Activated naive CD8-positive, alpha-beta T cell (primary cell): ENCODE results near the gene RET.

Experiments used
- H3K27ac Mint-ChIP-seq: one replicate; pipeline ENCODE4 v1.8.0; 2021; ENCODE audit warnings: mixed read lengths
- H3K27me3 Mint-ChIP-seq: one replicate; pipeline ENCODE4 v1.8.0; 2021; ENCODE audit warnings: mixed read lengths
- H3K36me3 Mint-ChIP-seq: one replicate; pipeline ENCODE4 v1.8.0; 2021; ENCODE audit warnings: mixed read lengths
- H3K4me1 Mint-ChIP-seq: one replicate; pipeline ENCODE4 v1.8.0; 2021; ENCODE audit warnings: low read depth, mixed read lengths
- H3K4me3 Mint-ChIP-seq: one replicate; pipeline ENCODE4 v1.8.0; 2021; ENCODE audit warnings: mild to moderate bottlenecking, mixed read lengths
- H3K9me3 Mint-ChIP-seq: one replicate; pipeline ENCODE4 v1.8.0; 2021; ENCODE audit warnings: low read depth, mixed read lengths

RET gene

DNA sequence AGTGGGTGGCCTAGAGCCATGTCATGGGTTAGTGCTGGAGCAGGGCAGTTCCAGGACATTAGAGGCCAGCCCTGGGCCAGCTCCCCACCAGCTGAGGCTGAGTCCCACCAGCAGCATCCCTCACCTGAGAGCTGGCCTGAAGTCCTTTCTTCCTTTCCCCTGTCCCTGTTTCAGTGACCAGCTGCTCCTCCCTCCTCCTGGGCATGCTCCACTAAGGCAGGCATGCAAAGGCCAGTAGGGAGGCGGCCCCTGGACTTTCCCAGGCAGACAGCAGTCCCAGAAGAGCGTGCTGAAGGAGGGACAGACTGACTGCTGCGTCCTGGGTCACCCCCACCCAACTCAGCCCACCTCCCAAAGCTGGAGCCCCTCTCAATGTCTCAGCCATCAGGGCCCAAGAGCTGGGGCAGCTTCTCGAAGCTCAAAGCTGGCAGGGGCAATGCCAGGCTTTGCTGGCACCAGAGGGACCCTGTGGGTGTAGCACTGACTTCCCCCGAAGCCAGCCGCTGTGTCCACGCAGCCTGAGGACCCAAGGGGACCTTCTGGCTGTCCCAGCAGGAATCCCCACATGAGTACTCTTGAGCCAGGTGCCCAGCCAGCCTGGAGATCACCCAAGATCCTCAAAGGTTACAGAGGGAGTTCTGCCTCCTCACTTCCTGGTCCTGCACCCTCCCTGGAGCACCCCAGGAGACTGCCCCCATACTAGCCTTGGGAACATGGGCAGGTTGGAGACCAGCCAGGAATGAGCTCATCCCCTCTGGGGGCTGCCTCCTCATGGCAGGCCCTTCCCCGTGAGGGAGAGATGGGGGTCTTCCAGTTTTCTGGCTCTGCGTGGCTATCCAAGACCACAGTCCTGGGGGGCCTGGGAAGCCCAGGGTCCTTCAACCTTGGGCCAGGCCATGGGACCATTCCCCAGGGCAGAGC, 35.2 kb upstream of the RET start:
- H3K9me3 Mint-ChIP-seq, result no peaks in the 10 kb centered on the region
- no peak overlapping the region for H3K4me3 Mint-ChIP-seq
- H3K27me3 Mint-ChIP-seq, result no peaks in the 10 kb centered on the region
- no peaks in the 10 kb centered on the region for H3K4me1 Mint-ChIP-seq
- H3K36me3 Mint-ChIP-seq, result no peaks in the 10 kb centered on the region
- no peak overlapping the region for H3K27ac Mint-ChIP-seq

DNA sequence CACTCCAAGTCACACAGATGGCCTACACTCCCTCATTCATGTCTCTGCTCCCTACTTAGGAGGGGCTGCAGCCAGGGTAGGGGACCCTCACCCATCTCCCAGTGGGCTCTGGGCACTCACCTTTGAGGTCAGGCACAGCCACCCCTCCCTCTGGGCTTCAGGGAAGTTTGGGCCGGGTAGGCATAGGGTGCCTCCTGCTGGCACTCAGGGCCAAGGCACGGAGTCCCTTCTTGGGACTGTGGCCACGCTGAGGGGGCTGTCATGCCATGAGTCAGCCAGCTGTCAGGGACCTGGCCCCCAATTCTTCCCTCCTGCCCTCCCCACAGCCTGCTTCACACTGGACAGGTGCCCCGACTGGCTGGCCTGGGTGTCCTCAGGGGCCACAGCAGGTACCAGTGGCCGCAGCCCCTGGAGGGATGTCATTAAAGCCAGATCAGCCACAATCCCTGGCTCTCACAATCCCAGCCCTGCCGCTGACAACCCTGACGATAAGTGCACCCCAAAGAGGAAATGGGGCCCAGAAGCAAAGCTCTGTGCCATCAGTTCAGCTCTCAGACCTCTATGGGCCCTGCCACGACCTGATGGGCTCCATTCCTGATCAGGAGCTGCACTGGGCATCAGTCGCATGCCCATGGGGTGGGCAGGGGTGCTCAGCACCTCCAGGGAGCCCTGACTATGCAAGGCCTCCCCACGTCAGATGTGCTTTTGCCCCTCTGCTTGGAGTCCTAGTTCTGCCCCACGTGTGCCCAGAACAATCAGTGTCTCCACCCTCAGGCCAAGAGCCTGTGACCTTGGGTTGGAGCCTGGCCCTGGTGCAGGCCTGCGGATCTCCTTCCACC, 34.1 kb upstream of the RET start:
- H3K4me1 Mint-ChIP-seq, result no peaks in the 10 kb centered on the region
- H3K36me3 Mint-ChIP-seq, result no peaks in the 10 kb centered on the region
- H3K9me3 Mint-ChIP-seq, result no peaks in the 10 kb centered on the region
- H3K27me3 Mint-ChIP-seq, result no peaks in the 10 kb centered on the region
- no peak overlapping the region for H3K27ac Mint-ChIP-seq
- H3K4me3 Mint-ChIP-seq, result no peak overlapping the region

GRCh38 chr10:43043342-43043772, 33.5 kb upstream of the RET start:
- Mint-ChIP-seq H3K4me1 (no peaks in the 10 kb centered on the region), H3K27me3 (no peaks in the 10 kb centered on the region), H3K9me3 (no peaks in the 10 kb centered on the region), H3K36me3 (no peaks in the 10 kb centered on the region), H3K4me3 (no peak overlapping the region), H3K27ac (no peak overlapping the region)

GRCh38 chr10:43043773-43044447, 33.0 kb upstream of the RET start:
- H3K9me3 Mint-ChIP-seq, result no peaks in the 10 kb centered on the region
- H3K36me3 Mint-ChIP-seq, result no peaks in the 10 kb centered on the region
- no peaks in the 10 kb centered on the region for H3K27me3 Mint-ChIP-seq
- no peak overlapping the region for H3K27ac Mint-ChIP-seq
- H3K4me1 Mint-ChIP-seq, result no peaks in the 10 kb centered on the region
- H3K4me3 Mint-ChIP-seq, result no peak overlapping the region

DNA sequence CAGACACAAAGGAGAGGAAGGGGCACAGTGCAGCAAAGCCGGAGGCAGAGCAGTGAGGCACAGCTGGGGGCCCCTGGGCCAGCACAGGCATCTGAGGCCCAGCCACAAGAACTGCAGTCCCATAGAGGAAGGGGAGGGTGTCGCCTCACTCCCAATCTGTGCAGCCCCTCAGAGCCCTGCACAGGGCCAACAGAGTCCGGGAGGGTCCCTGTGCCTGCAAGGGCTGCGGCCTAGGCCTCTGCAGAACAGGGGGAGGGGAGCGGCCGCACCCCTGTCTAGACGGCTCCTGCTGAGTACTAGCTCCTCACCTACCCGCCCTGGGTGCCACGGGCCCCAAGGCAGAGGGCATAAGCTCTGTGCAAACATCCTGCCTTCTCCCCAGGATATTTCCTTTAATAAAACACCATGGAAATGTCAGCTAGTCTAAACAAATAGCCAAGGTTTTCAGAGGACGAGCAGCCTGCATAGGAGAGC, 32.4 kb upstream of the RET start:
- no peak overlapping the region for H3K27ac Mint-ChIP-seq
- H3K27me3 Mint-ChIP-seq, result no peaks in the 10 kb centered on the region
- no peaks in the 10 kb centered on the region for H3K4me1 Mint-ChIP-seq
- H3K36me3 Mint-ChIP-seq, result no peaks in the 10 kb centered on the region
- no peaks in the 10 kb centered on the region for H3K9me3 Mint-ChIP-seq
- no peak overlapping the region for H3K4me3 Mint-ChIP-seq

GRCh38 chr10:43044961-43045621, 31.8 kb upstream of the RET start:
- no peak overlapping the region for H3K4me3 Mint-ChIP-seq
- H3K4me1 Mint-ChIP-seq, result no peaks in the 10 kb centered on the region
- no peak overlapping the region for H3K27ac Mint-ChIP-seq
- H3K36me3 Mint-ChIP-seq, result no peaks in the 10 kb centered on the region
- no peaks in the 10 kb centered on the region for H3K9me3 Mint-ChIP-seq
- no peaks in the 10 kb centered on the region for H3K27me3 Mint-ChIP-seq

- Mint-ChIP-seq H3K36me3 (no peaks in the 10 kb centered on the region), H3K27me3 (no peaks in the 10 kb centered on the region), H3K4me3 (no peak overlapping the region), H3K4me1 (no peaks in the 10 kb centered on the region), H3K27ac (no peak overlapping the region), H3K9me3 (no peaks in the 10 kb centered on the region)
Measured at GRCh38 chr10:43045631-43046287, 31.1 kb upstream of the RET start.

DNA sequence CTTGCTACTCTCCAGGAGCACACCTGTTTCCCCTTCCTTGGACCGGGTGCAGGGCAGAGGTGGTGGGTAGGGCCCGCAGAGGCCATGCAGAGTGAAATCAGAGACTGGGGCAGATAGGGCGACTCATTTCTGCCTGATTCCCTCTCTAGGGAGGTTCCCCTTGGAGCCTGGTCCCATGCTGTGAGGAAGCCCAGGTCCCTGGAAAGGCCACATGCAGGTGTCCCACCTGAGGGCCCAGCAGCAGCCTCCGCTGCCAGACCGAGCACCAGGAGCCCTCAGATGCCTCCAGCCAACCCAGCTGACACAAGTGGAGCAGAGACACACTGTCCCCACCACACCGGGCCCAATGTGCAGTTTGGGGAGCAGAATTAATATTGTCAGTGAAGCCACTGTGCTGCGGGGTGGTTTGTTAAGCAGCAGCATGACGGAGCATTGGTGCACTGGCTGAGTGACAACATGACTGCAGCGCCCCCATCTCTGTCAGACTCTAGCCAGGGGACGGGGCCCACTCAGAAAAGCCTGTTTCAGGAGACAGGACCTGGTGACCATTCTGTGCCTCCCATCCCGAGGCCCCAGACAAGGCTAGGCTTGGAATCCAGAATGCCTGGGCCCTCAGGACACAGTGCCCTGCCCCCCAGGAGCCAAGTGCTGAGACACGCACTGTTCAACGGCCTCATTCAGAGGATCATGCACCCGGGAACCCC, 30.4 kb upstream of the RET start:
- no peaks in the 10 kb centered on the region for H3K27me3 Mint-ChIP-seq
- no peaks in the 10 kb centered on the region for H3K9me3 Mint-ChIP-seq
- H3K36me3 Mint-ChIP-seq, result no peaks in the 10 kb centered on the region

GRCh38 chr10:43047288-43047970, 29.4 kb upstream of the RET start:
- Mint-ChIP-seq H3K27me3 (no peaks in the 10 kb centered on the region), H3K36me3 (no peaks in the 10 kb centered on the region), H3K27ac (no peak overlapping the region), H3K9me3 (no peaks in the 10 kb centered on the region), H3K4me1 (no peaks in the 10 kb centered on the region), H3K4me3 (no peak overlapping the region)

More for the DNA sequence above, 30.4 kb upstream of the RET start:
- Mint-ChIP-seq H3K27ac (no peak overlapping the region), H3K4me3 (no peak overlapping the region), H3K4me1 (no peaks in the 10 kb centered on the region)

- H3K27me3 Mint-ChIP-seq, result peaks cover 1% of the 10 kb centered on the region
- no peaks in the 10 kb centered on the region for H3K36me3 Mint-ChIP-seq
- H3K4me3 Mint-ChIP-seq, result no peak overlapping the region
- H3K27ac Mint-ChIP-seq, result no peak overlapping the region
- H3K4me1 Mint-ChIP-seq, result no peaks in the 10 kb centered on the region
- H3K9me3 Mint-ChIP-seq, result no peaks in the 10 kb centered on the region
Measured at GRCh38 chr10:43048301-43049051, 28.4 kb upstream of the RET start.

GRCh38 chr10:43049081-43049551, 27.8 kb upstream of the RET start:
- Mint-ChIP-seq H3K27ac (no peak overlapping the region), H3K4me1 (no peaks in the 10 kb centered on the region), H3K9me3 (no peaks in the 10 kb centered on the region), H3K36me3 (no peaks in the 10 kb centered on the region), H3K27me3 (peaks cover 1% of the 10 kb centered on the region), H3K4me3 (no peak overlapping the region)

- Mint-ChIP-seq H3K27me3 (peaks cover 1% of the 10 kb centered on the region), H3K27ac (no peak overlapping the region), H3K4me1 (no peaks in the 10 kb centered on the region), H3K36me3 (no peaks in the 10 kb centered on the region), H3K9me3 (no peaks in the 10 kb centered on the region), H3K4me3 (no peak overlapping the region)
Measured at GRCh38 chr10:43050011-43050410, 26.9 kb upstream of the RET start.
